ENCODE data around the gene CATSPERE.

GRCh38 chr1:244552336-244552735 lies 91.3 kb downstream of the CATSPERE start:
- TF ChIP-seq CTCF (IDR thresholded peaks at IDR 0.05; ENCODE audit: low read length) (no peak), EZH2 (IDR thresholded peaks at IDR 0.05; ENCODE audit: borderline replicate concordance, low read length) (no peak)

Data from OCI-LY1 (cell line).